Measurements from ENCODE around the gene CTDSP1. TPM values are rescaled to one million over a fixed set of nuclear protein-coding genes. Genes with fewer than 3 reads are reported as not detected.

CTDSP1 gene
- total RNA-seq, 1 experiment from 2014 or later: 25.4 TPM

GRCh38 chr2:218430721-218431120 is 31.1 kb downstream of the CTDSP1 start:
- DNase-seq (ENCODE audit: low spot score) (no peak), ATAC-seq (no peak)
- CTCF ChIA-PET: no interaction called here
- Mint-ChIP-seq H3K27me3 (ENCODE audit: low read depth) (no peaks in the 10 kb centered on the region; the same call in 1 of the 2 replicates), H3K27ac (no peak overlapping the region), H3K4me3 (no peak overlapping the region), H3K36me3 (no peaks in the 10 kb centered on the region), H3K9me3 (no peaks in the 10 kb centered on the region), H3K4me1 (no peaks in the 10 kb centered on the region)
- POLR2A ChIA-PET: interaction anchor here (0.7 kb wide), 1 partner anchor 24 kb away, joined by 3 read pairs; no protein-coding TSS in a partner anchor
- TF ChIP-seq CDX4 (CRISPR knock-in tag; IDR thresholded peaks at IDR 0.05; ENCODE audit: borderline replicate concordance): no peak
- no peak for TF ChIP-seq ZNF232 (CRISPR knock-in tag; IDR thresholded peaks at IDR 0.05)
- no peak for TF ChIP-seq NR3C1 (CRISPR knock-in tag; conservative IDR thresholded peaks at IDR 0.05; ENCODE audit: low read depth)
- TF ChIP-seq IRF1 (CRISPR knock-in tag; IDR thresholded peaks at IDR 0.05): no peak
- no peak for TF ChIP-seq ZBTB43 (CRISPR knock-in tag; IDR thresholded peaks at IDR 0.05)
- TF ChIP-seq CBFB (CRISPR knock-in tag; IDR thresholded peaks at IDR 0.05; ENCODE audit: low read depth): no peak

- TF ChIP-seq CREM (CRISPR knock-in tag; IDR thresholded peaks at IDR 0.05) (no peak), ATF1 (CRISPR knock-in tag; IDR thresholded peaks at IDR 0.05) (no peak), ERG (CRISPR knock-in tag; IDR thresholded peaks at IDR 0.05) (no peak)
- ChIA-PET POLR2A (no interaction called here), CTCF (interaction anchor here (0.7 kb wide), 1 partner anchor 256 kb away, joined by 3 read pairs; no protein-coding TSS in a partner anchor)
- Mint-ChIP-seq H3K9me3 (no peaks in the 10 kb centered on the region), H3K4me3 (no peak overlapping the region), H3K27me3 (ENCODE audit: low read depth) (no peaks in the 10 kb centered on the region; the same call in 1 of the 2 replicates), H3K4me1 (no peaks in the 10 kb centered on the region), H3K27ac (no peak overlapping the region), H3K36me3 (no peaks in the 10 kb centered on the region)
- ATAC-seq: no peak
- DNase-seq (ENCODE audit: low spot score): no peak
Observed at GRCh38 chr2:218431878-218432277, 32.2 kb downstream of the CTDSP1 start.

- ChIA-PET POLR2A (no interaction called here), CTCF (no interaction called here)
- DNase-seq (ENCODE audit: low spot score) (no peak), ATAC-seq (no peak)
- Mint-ChIP-seq H3K36me3 (no peaks in the 10 kb centered on the region), H3K27me3 (ENCODE audit: low read depth) (no peaks in the 10 kb centered on the region; the same call in 1 of the 2 replicates), H3K27ac (no peak overlapping the region), H3K4me3 (no peak overlapping the region), H3K4me1 (no peaks in the 10 kb centered on the region), H3K9me3 (no peaks in the 10 kb centered on the region)
- TF ChIP-seq MYBL2 (CRISPR knock-in tag; IDR thresholded peaks at IDR 0.05) (no peak), HMGA2 (CRISPR knock-in tag; IDR thresholded peaks at IDR 0.05) (no peak), ZNF138 (CRISPR knock-in tag; conservative IDR thresholded peaks at IDR 0.05) (no peak), ZBTB21 (CRISPR knock-in tag; IDR thresholded peaks at IDR 0.05; ENCODE audit: borderline replicate concordance) (no peak), MAX (CRISPR knock-in tag; IDR thresholded peaks at IDR 0.05) (no peak), ZNF416 (CRISPR knock-in tag; IDR thresholded peaks at IDR 0.05) (no peak), ZNF232 (CRISPR knock-in tag; IDR thresholded peaks at IDR 0.05) (no peak), PRDM15 (CRISPR knock-in tag; IDR thresholded peaks at IDR 0.05) (no peak), SOX15 (CRISPR knock-in tag; IDR thresholded peaks at IDR 0.05) (no peak), ZNF219 (CRISPR knock-in tag; IDR thresholded peaks at IDR 0.05; ENCODE audit: borderline replicate concordance) (no peak), JUN (CRISPR knock-in tag; IDR thresholded peaks at IDR 0.05) (no peak), ZNF317 (CRISPR knock-in tag; IDR thresholded peaks at IDR 0.05; ENCODE audit: borderline replicate concordance, low read depth) (no peak), FOXP4 (CRISPR knock-in tag; IDR thresholded peaks at IDR 0.05) (no peak)
Observed at GRCh38 chr2:218432676-218433365, 33.2 kb downstream of the CTDSP1 start.

Data from WTC11 (cell line).